T-cell (primary cell): ENCODE measurements around the gene PSTPIP1. TPM values are rescaled to one million over a fixed set of nuclear protein-coding genes. Genes with fewer than 3 reads are reported as not detected.
A peak's percentile ranks its signal among the peaks of the same experiment; 100 is the strongest.

Experiments used
- ATAC-seq, 4 experiments: fragments of 200-7000 bp in 3 of 4; fragments of 150-1000 bp in 1 of 4; cut with Tn5 transposase; replicated peaks in 1 of 4; 1 replicate in 3 of 4; 2 replicates in 1 of 4; pipeline ENCODE4 v1.10.0; 2021; ENCODE audit warnings: moderate library complexity in 3 of 4, mild to moderate bottlenecking in 2 of 4, moderate number of reproducible peaks in 1 of 4
- CTCF ChIA-PET, 2 donors: fragments of 300-600 bp; sonication (Branson Sonifier 250); formaldehyde crosslinking; loops; one replicate each; lab custom pipeline; 2022; ENCODE audit warnings: antibody characterized with exemption in 2 of 2; lab: Charles Lee
- POLR2A ChIA-PET, 2 donors: fragments of 300-600 bp; sonication (Branson Sonifier 250); formaldehyde crosslinking; loops; one replicate each; lab custom pipeline; 2022; ENCODE audit warnings: antibody characterized with exemption in 2 of 2; lab: Charles Lee
- DNase-seq, 35 experiments: peaks; one replicate each; pipeline versions ENCODE4 v3.0.0 to v3.0.0-alpha.2; 2013 to 2023
- H3K27ac ChIP-seq: one replicate; pipeline ENCODE4 v1.5.1; 2013; ENCODE audit warnings: low read length
- H3K27me3 ChIP-seq, 2 experiments: replicated peaks in 1 of 2; 1 replicate in 1 of 2; 2 replicates in 1 of 2; pipeline versions ENCODE4 v1.6.1 to v1.7.0; 2013; ENCODE audit warnings: low read length in 1 of 2, mixed read lengths in 1 of 2; ENCODE audit not compliant: control insufficient read depth in 2 of 2, insufficient read depth in 2 of 2; ENCODE audit errors: extremely low read depth in 1 of 2
- H3K36me3 ChIP-seq, 2 donors: 1 replicate in 1 of 2; 2 replicates in 1 of 2; pipeline versions ENCODE4 v1.6.1 to v1.7.0; 2013; ENCODE audit warnings: low read length in 1 of 2; ENCODE audit not compliant: control insufficient read depth in 2 of 2, insufficient read depth in 1 of 2; ENCODE audit errors: extremely low read depth in 1 of 2
- H3K4me1 ChIP-seq, 2 experiments: 1 replicate in 1 of 2; 2 replicates in 1 of 2; pipeline versions ENCODE4 v1.6.1 to v1.7.0; 2013; ENCODE audit warnings: low read length in 2 of 2, mixed read lengths in 1 of 2; ENCODE audit not compliant: insufficient read depth in 2 of 2, control insufficient read depth in 1 of 2; ENCODE audit errors: extremely low read depth in 1 of 2
- H3K4me3 ChIP-seq, 2 donors: 1 replicate in 1 of 2; 2 replicates in 1 of 2; pipeline versions ENCODE4 v1.5.1 to v1.7.0; 2013; ENCODE audit warnings: mild to moderate bottlenecking in 2 of 2, low read length in 1 of 2, moderate library complexity in 1 of 2; ENCODE audit not compliant: control insufficient read depth in 1 of 2; ENCODE audit errors: extremely low read depth in 1 of 2
- H3K9me3 ChIP-seq: 2 replicates; pipeline ENCODE4 v1.7.0; 2013
- H3K27ac Mint-ChIP-seq, 2 donors: one replicate each; pipeline ENCODE4 v1.8.0; 2020 to 2021; ENCODE audit warnings: mild to moderate bottlenecking in 2 of 2, mixed read lengths in 2 of 2
- H3K27me3 Mint-ChIP-seq, 2 donors: one replicate each; pipeline ENCODE4 v1.8.0; 2021 to 2022; ENCODE audit warnings: mixed read lengths in 2 of 2
- H3K36me3 Mint-ChIP-seq: one replicate; pipeline ENCODE4 v1.8.0; 2021; ENCODE audit warnings: mixed read lengths
- H3K4me1 Mint-ChIP-seq, 3 donors: one replicate each; pipeline ENCODE4 v1.8.0; 2020 to 2022; ENCODE audit warnings: mixed read lengths in 3 of 3, mild to moderate bottlenecking in 1 of 3
- H3K4me3 Mint-ChIP-seq, 3 donors: one replicate each; pipeline ENCODE4 v1.8.0; 2020 to 2022; ENCODE audit warnings: mild to moderate bottlenecking in 3 of 3, mixed read lengths in 3 of 3, moderate library complexity in 3 of 3
- H3K9me3 Mint-ChIP-seq, 3 donors: one replicate each; pipeline ENCODE4 v1.8.0; 2020 to 2022; ENCODE audit warnings: mixed read lengths in 3 of 3
- WGBS: methylation state at CpG from one replicate; pipeline ENCODE4 v1.1.5; 2013; ENCODE audit warnings: missing lambda C conversion rate; ENCODE audit not compliant: insufficient coverage; 5-methylcytosine and 5-hydroxymethylcytosine counted together
- total RNA-seq, 35 experiments: library from RNA in 6 of 35; stranded (reverse) in 6 of 35; fragments of 120-200 nt in 1 of 35; gene quantifications; one replicate each; pipeline versions ENCODE4 v1.2.1 to v1.2.4 and lab custom pipeline; 2013 to 2026

The PSTPIP1 gene
- total RNA-seq, 5 donors from 2014 or later (not counting 1 experiment from before 2014, with no cell fraction given): 110 to 231 (median 180) TPM

DNA sequence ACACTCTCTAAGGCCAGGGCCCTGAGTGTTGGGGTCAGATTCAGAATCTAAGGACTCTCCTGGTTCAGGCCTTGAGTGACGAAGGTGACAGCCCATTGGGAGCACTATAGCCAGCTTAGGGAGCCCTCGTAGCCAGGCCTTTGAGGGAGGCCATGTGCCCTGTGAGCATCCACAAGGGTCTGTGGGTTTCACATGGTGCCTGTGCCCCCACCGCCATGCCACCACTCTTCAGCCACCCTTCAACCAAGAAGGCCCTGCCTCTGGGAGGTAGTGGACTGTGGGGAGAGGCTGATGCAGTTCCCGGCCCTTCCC lies 38.4 kb downstream of the PSTPIP1 start:
- ChIA-PET POLR2A (no interaction called here), CTCF (no interaction called here)
- Mint-ChIP-seq H3K27me3 (no peaks in the 10 kb centered on the region), H3K9me3 (no peaks in the 10 kb centered on the region), H3K36me3 (peaks cover 29% of the 10 kb centered on the region), H3K4me1 (peaks cover 0 to 7% (median 2%) of the 10 kb centered on the region in 3 donors), H3K27ac (peak overlapping the region in 1 of 2 donors; percentile 39), H3K4me3 (no peak overlapping the region)
- Histone ChIP-seq H3K9me3 (no peaks in the 10 kb centered on the region), H3K27me3 (no peaks in the 10 kb centered on the region), H3K27ac (no peak overlapping the region), H3K4me3 (no peak overlapping the region), H3K4me1 (peaks cover 0 to 13% of the 10 kb centered on the region in 2 experiments), H3K36me3 (peaks cover 43 to 92% of the 10 kb centered on the region in 2 donors)
- 93% methylated on average over 2 of the region's 4 CpGs for WGBS
- no peak for ATAC-seq
- peak in 1 of 35 experiments; percentile 19 for DNase-seq

DNA sequence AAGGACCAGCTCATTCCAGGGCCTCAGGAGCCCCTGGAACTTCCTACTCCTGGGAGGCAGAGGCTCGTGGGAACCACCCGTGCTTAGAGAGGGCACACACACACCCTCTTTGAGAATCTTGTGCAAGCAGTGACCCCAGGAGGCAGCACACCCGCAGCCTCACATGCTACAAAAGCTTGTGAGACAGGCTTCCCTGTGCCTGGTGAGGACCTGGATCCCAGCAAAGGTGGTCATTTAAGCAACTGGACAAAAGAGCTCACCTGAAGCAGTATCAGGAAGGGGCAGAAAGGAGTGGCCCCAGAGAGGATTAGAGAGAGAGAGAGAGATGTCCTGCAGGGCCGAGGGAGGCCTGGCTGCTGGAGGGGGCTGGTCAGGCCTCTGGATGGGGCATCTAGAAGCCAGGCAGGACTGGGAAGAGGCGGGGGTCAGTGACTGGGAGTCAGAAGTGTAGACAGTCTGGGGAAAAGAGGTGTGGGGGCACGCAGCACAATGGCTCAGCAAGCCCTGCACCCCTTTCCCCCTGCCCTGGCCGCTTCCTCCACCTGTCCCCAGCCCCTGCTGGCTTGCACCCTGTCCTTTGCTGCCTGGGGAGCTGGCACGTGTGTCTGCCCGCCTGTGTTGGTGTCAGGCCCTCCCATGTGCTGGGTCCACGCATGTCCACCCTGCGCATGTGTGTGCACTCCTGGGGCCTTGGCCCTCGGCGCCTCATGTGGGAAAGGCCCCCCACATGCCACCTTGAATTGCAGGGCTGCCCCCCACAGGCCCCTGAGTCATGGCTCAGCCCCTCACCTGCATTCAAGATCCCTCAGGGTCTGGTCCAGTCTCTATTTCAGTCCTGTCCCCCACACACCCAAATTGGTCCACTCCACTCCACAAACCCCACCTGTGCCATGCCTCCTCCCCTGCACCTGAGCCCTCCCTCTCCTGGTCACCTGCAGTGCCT lies 39.1 kb downstream of the PSTPIP1 start:
- no peak overlapping the region for H3K27ac ChIP-seq
- DNase-seq (peak in 2 of 35 experiments; percentile 2 to 22), ATAC-seq (no peak)
- POLR2A ChIA-PET: no interaction called here
- Mint-ChIP-seq H3K27me3 (no peaks in the 10 kb centered on the region), H3K4me3 (no peak overlapping the region), H3K4me1 (peaks cover 0 to 7% (median 3%) of the 10 kb centered on the region in 3 donors), H3K27ac (peak overlapping the region; percentile 71 to 79), H3K36me3 (peaks cover 29% of the 10 kb centered on the region), H3K9me3 (no peaks in the 10 kb centered on the region)
- CTCF ChIA-PET: interaction anchor here in 1 of 2 donors (0.5 kb wide), 2 partner anchors 64 to 400 kb away, joined by 3 read pairs; no protein-coding TSS in a partner anchor
- WGBS: 91% methylated on average over 12 of the region's 13 CpGs
- no peaks in the 10 kb centered on the region for H3K9me3 ChIP-seq
- peaks cover 43 to 86% of the 10 kb centered on the region in 2 donors for H3K36me3 ChIP-seq
- no peaks in the 10 kb centered on the region for H3K27me3 ChIP-seq
- H3K4me3 ChIP-seq: no peak overlapping the region
- peaks cover 0 to 13% of the 10 kb centered on the region in 2 experiments for H3K4me1 ChIP-seq

DNA sequence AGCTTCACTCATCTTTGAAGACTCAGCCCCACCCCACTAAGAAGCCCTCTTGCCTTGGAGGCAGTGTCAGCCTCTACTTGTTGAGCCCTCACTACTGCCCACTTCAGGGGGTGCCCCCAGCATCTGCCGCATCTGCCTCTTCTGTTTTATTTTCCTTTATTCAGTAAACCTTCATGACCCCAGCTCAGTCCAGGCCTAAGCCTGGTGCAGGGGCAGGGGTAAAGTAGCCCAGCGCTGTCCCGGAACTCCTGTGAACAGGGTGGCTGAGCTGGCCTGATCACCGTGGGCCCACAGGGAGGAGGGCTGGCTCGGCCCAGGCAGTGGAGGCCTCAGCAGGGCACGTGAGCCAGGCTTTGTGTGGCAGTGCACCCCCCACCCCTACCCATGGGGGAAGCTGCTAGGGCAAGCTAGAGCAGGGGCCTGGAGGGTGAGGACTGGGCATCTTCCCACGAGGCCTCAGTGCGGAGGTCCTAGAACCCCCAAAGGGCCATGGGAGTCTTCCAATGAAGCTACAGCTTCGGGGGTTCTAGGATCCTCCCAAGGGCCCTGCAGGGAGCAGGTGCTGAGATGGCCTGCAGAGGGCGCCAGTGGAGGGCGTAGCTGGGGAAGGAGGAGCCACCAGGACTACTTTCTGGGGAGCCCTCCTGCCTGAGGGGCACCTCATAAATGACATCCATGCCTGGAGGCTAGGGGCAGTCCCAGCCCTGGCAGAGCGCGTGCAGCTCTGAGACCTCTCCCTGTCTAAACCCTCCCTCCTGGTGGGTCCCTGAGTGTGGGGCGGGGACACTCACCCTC lies 40.0 kb downstream of the PSTPIP1 start:
- peak in 22 of 35 experiments; percentile 17 to 59 (median 38) for DNase-seq
- ATAC-seq: peak in 3 of 4 experiments; percentile 34 to 49 (median 46)
- Histone ChIP-seq H3K4me3 (no peak overlapping the region), H3K27ac (no peak overlapping the region), H3K36me3 (peaks cover 41 to 77% of the 10 kb centered on the region in 2 donors), H3K4me1 (peaks cover 0 to 13% of the 10 kb centered on the region in 2 experiments), H3K9me3 (no peaks in the 10 kb centered on the region), H3K27me3 (no peaks in the 10 kb centered on the region)
- peak overlapping the region; percentile 61 to 71 for H3K27ac Mint-ChIP-seq
- CTCF ChIA-PET: interaction anchor here (0.5 to 1.0 kb wide), 2 partner anchors 13 to 399 kb away, joined by 3 read pairs; no protein-coding TSS in a partner anchor
- no peaks in the 10 kb centered on the region for H3K9me3 Mint-ChIP-seq
- no peak overlapping the region for H3K4me3 Mint-ChIP-seq
- peaks cover 25% of the 10 kb centered on the region for H3K36me3 Mint-ChIP-seq
- POLR2A ChIA-PET: no interaction called here
- no peaks in the 10 kb centered on the region for H3K27me3 Mint-ChIP-seq
- WGBS: 89% methylated on average over 4 of the region's 14 CpGs
- H3K4me1 Mint-ChIP-seq: peaks cover 0 to 7% (median 3%) of the 10 kb centered on the region in 3 donors

DNA sequence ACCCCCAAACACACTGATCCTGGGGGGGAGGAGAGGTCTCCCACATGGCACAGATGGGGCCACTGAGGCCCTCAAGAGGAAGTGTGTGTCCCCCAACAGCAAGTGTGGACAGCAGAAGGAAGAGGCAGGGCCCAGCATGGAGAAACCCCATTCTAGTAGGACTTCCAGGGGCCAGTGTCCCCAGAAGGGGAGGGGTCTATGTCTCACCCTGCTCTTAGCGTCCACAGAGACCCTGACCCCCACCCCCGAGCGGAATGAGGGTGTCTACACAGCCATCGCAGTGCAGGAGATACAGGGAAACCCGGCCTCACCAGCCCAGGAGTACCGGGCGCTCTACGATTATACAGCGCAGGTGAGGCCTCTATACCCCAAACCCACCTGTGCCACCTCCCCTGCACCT lies 40.7 kb downstream of the PSTPIP1 start:
- Mint-ChIP-seq H3K36me3 (peaks cover 25% of the 10 kb centered on the region), H3K27ac (no peak overlapping the region), H3K4me3 (no peak overlapping the region), H3K27me3 (no peaks in the 10 kb centered on the region), H3K4me1 (peaks cover 0 to 7% (median 3%) of the 10 kb centered on the region in 3 donors), H3K9me3 (peaks cover 0 to under 1% (median 0%) of the 10 kb centered on the region in 3 donors)
- Histone ChIP-seq H3K27me3 (no peaks in the 10 kb centered on the region), H3K4me3 (no peak overlapping the region), H3K27ac (no peak overlapping the region), H3K9me3 (no peaks in the 10 kb centered on the region), H3K36me3 (peaks cover 37 to 70% of the 10 kb centered on the region in 2 donors), H3K4me1 (peaks cover 0 to 9% of the 10 kb centered on the region in 2 experiments)
- POLR2A ChIA-PET: no interaction called here
- peak in 1 of 35 experiments; percentile 2 for DNase-seq
- 100% methylated on average over 1 of the region's 9 CpGs for WGBS
- CTCF ChIA-PET: interaction anchor here in 1 of 2 donors (1.0 kb wide), 1 partner anchor 12 kb away, joined by 3 read pairs; no protein-coding TSS in a partner anchor
- ATAC-seq: no peak

DNA sequence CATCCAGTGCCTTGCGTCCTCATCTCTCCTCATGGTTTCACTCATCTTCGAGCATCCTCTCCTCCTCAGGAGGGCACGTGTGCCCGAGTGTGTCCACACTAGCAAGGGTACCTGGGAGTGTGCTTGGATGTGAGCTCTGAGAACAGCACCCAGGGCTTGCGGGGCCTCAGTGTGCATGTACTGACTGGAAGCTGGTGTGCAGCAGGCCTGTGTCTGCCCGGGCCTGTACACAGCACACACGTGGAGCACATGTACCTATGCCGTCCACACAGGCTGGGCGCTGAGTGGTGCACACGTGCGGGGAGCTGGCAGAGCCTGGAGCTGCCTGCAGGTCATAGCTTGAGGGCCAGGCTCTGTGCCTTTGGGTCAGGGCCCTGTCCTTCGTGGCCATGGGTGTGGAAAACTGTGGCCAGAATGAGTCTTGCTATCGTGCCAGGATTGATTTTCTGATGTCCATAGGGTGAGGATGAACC lies 41.1 kb downstream of the PSTPIP1 start:
- Histone ChIP-seq H3K4me1 (peaks cover 0 to 5% of the 10 kb centered on the region in 2 experiments), H3K36me3 (peaks cover 33 to 65% of the 10 kb centered on the region in 2 donors), H3K4me3 (no peak overlapping the region), H3K27ac (no peak overlapping the region), H3K27me3 (no peaks in the 10 kb centered on the region), H3K9me3 (no peaks in the 10 kb centered on the region)
- DNase-seq (peak in 3 of 35 experiments; percentile 0 to 22 (median 1)), ATAC-seq (no peak)
- no peaks in the 10 kb centered on the region for H3K27me3 Mint-ChIP-seq
- H3K4me3 Mint-ChIP-seq: no peak overlapping the region
- over 99% methylated on average over 11 of the region's 13 CpGs for WGBS
- CTCF ChIA-PET: no interaction called here
- peak overlapping the region; percentile 34 to 39 for H3K27ac Mint-ChIP-seq
- peaks cover 0 to 7% (median 3%) of the 10 kb centered on the region in 3 donors for H3K4me1 Mint-ChIP-seq
- peaks cover 28% of the 10 kb centered on the region for H3K36me3 Mint-ChIP-seq
- peaks cover 0 to 4% (median 0%) of the 10 kb centered on the region in 3 donors for H3K9me3 Mint-ChIP-seq
- POLR2A ChIA-PET: no interaction called here
